ENCODE results near the gene SULT2B1.
A peak's percentile ranks its signal among the peaks of the same experiment; 100 is the strongest.

Gene SULT2B1

DNA sequence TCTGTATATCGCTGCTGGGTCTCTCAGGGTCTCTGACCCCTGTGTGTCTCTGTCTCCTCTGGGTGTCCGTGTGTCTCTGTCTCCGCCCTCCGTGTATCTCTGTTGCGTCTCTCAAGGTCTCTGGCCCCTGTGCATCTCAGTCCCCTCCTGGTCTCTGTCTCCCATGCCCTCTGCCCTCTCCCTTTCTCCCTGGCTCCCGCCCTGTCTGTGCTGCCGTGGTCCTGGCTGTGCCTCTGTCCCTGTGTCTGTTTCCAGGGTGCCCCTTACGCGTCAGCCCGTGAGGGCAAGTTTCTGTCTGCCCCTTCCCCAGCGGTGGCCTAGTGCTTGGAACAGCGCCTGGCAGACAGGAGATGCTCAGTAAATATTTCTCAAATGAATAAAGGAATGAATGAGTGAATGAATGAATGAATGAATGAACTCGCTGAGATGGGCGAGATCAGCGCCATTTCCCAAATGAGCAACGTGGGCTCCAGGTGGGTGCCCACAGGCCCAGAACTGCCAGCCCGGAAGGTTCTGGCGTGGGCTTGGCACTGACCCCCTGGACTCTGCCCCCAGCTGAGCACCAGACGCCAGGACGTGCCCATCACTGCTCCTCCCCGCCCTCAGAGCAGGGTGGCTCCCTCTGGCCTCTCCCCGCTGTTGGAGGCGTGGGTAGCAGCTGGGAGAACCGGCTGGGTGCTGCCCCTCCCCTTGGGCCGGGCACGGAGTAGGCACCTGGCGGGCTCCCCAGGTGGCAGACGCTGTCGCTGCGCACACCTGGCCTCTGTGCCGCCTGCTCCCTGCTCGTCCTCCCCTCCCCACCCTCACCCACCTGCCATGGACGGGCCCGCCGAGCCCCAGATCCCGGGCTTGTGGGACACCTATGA lies at the start of gene SULT2B1:
Gene SULT2B1 (plus strand): TSS at position 736 of the 866 bp plus-strand sequence. CDS start 81 bp downstream, at position 817.
- no peak for TF ChIP-seq ZNF274 (IDR thresholded peaks at IDR 0.05; ENCODE audit: low read depth, low read length)
- H3K4me3 ChIP-seq (ENCODE audit: low read length): no peak within 1 kb of the TSS

GRCh38 chr19:48502350-48503018 lies 49.5 kb upstream of the SULT2B1 start:
- TF ChIP-seq ZNF274 (IDR thresholded peaks at IDR 0.05; ENCODE audit: low read depth, low read length): no peak
- no peak overlapping the region for H3K4me3 ChIP-seq (ENCODE audit: low read length)

- TF ChIP-seq ZNF274 (IDR thresholded peaks at IDR 0.05; ENCODE audit: low read depth, low read length): no peak
- no peak overlapping the region for H3K4me3 ChIP-seq (ENCODE audit: low read length)
Observed at GRCh38 chr19:48506138-48506733, 45.7 kb upstream of the SULT2B1 start.

DNA sequence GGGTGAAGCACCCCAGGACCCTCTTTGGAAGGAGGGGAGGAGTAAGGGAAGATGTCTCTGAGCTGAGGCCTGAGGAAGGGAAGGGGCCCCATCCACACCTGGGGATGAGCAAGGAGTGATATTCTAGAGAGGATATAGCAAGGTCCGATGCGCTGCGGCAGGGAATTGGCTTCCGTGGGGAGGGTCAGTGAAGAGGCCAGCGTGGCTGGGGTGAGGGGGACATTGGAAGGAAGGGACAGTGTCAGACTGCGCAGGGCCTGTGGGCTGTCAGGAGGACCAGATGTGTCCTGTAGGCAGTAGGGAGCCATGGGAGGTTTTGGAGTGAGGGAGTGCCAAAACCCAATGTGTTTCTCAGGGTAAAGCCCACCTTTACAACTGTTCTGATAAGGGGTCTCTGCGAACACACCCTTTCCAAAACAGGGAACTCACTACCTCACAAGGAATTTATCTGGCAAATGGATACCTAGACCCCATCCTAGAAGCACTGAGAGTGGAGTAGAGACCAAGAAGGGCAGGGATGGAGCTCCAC lies 44.0 kb upstream of the SULT2B1 start:
- no peak overlapping the region for H3K4me3 ChIP-seq (ENCODE audit: low read length)
- no peak for TF ChIP-seq ZNF274 (IDR thresholded peaks at IDR 0.05; ENCODE audit: low read depth, low read length)

GRCh38 chr19:48508729-48509411 lies 43.1 kb upstream of the SULT2B1 start:
- H3K4me3 ChIP-seq (ENCODE audit: low read length): no peak overlapping the region
- no peak for TF ChIP-seq ZNF274 (IDR thresholded peaks at IDR 0.05; ENCODE audit: low read depth, low read length)

GRCh38 chr19:48509467-48510194 lies 42.3 kb upstream of the SULT2B1 start:
- H3K4me3 ChIP-seq (ENCODE audit: low read length): no peak overlapping the region
- no peak for TF ChIP-seq ZNF274 (IDR thresholded peaks at IDR 0.05; ENCODE audit: low read depth, low read length)

DNA sequence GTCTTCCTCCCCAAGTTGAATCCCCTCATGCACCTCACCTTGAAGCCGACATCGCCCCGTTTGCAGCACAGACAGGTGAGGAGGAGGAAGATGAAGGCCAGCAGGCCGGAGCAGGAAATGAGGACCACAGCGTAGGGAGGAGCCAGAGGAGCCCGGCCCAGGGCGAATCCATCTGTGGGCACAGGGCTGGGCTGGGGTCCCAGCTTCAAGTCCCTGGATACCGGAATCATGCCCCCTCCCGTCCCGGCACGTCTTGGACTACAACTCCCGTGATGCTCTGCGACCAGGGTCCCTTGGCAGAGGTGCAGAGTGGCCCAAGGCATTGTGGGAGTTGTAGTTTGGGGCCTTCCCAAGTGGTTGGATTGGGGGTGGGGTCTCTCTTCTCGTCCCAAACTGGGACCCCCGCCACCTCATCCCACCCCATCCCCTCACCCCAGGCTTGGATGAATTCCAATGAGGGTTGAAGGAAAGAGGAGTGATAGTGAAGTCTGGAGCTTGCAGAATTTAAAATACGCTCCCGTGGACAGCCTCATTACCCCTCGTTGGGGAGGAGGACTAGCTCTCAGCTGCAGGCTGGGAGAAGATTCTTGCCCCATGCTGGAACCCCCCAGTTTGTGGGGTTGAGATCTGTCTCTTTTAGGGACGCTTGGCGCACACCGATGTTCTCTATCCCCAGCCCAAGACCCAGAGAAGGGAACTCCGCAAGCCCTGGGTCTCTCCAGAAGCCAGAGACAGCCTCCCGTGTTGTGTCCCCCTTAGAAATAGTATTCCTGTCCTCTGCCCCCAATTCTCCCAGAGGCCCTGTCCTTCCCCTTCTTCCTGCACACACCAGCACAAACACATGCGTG lies 41.3 kb upstream of the SULT2B1 start:
- no peak overlapping the region for H3K4me3 ChIP-seq (ENCODE audit: low read length)
- no peak for TF ChIP-seq ZNF274 (IDR thresholded peaks at IDR 0.05; ENCODE audit: low read depth, low read length)

DNA sequence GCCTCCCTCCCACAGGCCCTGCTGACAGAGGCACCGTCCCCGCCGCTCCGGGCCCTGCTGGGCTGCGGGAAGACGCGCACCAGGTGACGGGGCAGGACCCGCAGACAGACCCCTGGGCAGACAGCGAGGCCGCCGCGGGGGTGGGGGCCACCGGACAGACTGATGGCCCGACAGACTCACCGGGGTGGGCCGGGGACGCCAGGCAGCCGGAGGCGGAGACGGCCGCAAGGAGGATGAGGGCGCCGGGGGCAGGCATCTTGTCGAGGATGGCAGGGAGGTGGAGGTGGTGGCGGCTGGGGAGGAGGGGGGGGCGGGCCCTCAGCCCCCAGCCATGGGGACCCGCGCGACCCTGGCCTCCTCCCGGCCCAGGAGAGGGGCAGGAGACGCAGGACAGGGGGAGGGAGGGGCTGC lies 40.6 kb upstream of the SULT2B1 start:
- H3K4me3 ChIP-seq (ENCODE audit: low read length): no peak overlapping the region
- no peak for TF ChIP-seq ZNF274 (IDR thresholded peaks at IDR 0.05; ENCODE audit: low read depth, low read length)

DNA sequence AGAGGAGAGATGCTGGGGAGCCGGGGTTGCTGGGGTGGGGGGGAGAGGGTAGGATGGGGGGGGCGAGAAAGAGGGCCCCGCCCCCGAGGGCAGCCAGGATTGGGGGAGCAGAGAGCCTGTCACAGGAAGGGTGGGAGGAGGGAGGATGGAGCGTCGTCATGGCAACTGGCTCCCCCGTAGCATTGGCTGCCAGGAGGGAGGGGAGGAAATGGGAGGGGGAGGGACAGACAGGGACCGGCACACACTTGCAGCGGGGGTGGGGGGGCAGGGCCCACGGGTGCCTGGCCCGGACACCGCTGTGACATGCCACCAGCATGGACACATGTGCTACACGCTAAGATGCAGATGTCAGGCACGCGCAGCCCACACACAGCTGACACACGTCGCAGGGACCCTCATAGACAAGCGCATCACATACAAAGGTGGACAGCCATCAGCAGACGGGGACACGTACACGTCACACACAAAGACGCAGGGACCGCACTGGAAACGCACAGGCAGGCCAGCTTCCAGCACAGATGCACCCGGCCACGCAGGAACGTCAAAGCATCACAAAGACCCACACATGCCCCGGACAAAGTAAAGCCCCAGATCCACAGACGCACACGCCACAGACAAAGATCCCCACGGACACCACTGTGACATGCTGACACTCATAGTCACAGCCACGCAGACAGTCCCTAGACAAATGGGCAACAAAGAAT lies 40.0 kb upstream of the SULT2B1 start, which contains the start of gene LMTK3:
Gene LMTK3 (minus strand): TSS at position 36 of the 704 bp plus-strand sequence. CDS start 259 bp downstream, outside the sequence.
- H3K4me3 ChIP-seq (ENCODE audit: low read length): no peak within 1 kb of the TSS

DNA sequence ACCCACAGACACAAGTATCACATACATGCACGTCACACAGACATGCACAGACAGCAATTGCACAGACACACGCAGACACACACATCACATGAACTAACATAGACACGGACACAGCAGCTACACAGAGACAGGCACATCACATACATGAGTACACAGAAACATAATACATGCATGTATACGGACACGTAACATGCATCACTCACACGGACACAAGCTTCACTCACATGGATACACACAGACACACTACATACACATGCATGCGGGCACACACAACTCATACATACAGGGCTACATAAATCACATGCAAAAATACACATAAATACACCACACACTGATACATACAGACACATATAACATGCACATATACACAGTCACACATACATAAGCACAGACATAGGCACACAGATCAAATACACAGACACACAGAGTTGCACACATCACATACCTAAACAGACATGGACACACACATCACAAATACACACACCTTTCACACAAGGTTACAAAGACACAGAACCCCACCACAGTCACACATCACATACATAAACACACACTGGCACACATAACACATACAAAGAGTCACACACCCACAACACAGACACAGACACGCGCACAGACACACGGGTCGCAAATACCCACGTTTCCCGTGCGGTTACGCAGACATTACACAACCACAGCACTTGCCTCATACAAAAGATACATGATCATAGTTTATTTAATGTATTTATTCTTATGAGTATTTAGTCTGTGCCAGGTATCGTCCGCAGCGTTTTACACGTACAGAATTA lies 39.3 kb upstream of the SULT2B1 start:
- TF ChIP-seq ZNF274 (IDR thresholded peaks at IDR 0.05; ENCODE audit: low read depth, low read length): no peak
- H3K4me3 ChIP-seq (ENCODE audit: low read length): peak overlapping the region; percentile 68; the same call in 1 of the 2 replicates

More for the DNA sequence above, 40.0 kb upstream of the SULT2B1 start, which contains the start of gene LMTK3:
- no peak for TF ChIP-seq ZNF274 (IDR thresholded peaks at IDR 0.05; ENCODE audit: low read depth, low read length)

Data from GM08714 (cell line).